RKO (cell line): Measurements from ENCODE around the gene GRAP2.

Experiments
- DNase-seq: peaks from one replicate; pipeline ENCODE4 v3.0.0-alpha.2; 2016; ENCODE audit warnings: low spot score

GRAP2 gene

GRCh38 chr22:39994041-39994565 lies 93.2 kb downstream of the GRAP2 start:
- no peak for DNase-seq

GRCh38 chr22:39994566-39995392 lies 93.9 kb downstream of the GRAP2 start, which contains the start of gene FAM83F:
Gene FAM83F (plus strand): TSS chr22:39994954. CDS start chr22:39995043, 89 bp downstream.
- DNase-seq = peak; percentile 53

GRCh38 chr22:39995393-39996252 lies 94.7 kb downstream of the GRAP2 start:
- DNase-seq = peak; percentile 57

- peak; percentile 23 for DNase-seq
These were observed 95.8 kb downstream of the GRAP2 start for GRCh38 chr22:39996732-39997131.

- DNase-seq = no peak
These were observed 96.5 kb downstream of the GRAP2 start for GRCh38 chr22:39997421-39997820.

- no peak for DNase-seq
These were observed 97.2 kb downstream of the GRAP2 start for GRCh38 chr22:39997939-39998726.

GRCh38 chr22:39999144-39999757 lies 98.4 kb downstream of the GRAP2 start:
- DNase-seq = no peak

GRCh38 chr22:40000171-40000570 lies 99.3 kb downstream of the GRAP2 start:
- DNase-seq = no peak

- DNase-seq = no peak
These were observed 100.2 kb downstream of the GRAP2 start for GRCh38 chr22:40001106-40001505.

- no peak for DNase-seq
These were observed 101.1 kb downstream of the GRAP2 start for GRCh38 chr22:40001800-40002577.

GRCh38 chr22:40002935-40003715 lies 102.2 kb downstream of the GRAP2 start:
- no peak for DNase-seq

- no peak for DNase-seq
These were observed 104.0 kb downstream of the GRAP2 start for GRCh38 chr22:40004836-40005235.

- DNase-seq = no peak
These were observed 105.8 kb downstream of the GRAP2 start for GRCh38 chr22:40006641-40007040.

- DNase-seq = no peak
These were observed 107.2 kb downstream of the GRAP2 start for GRCh38 chr22:40007853-40008710.

GRCh38 chr22:40008726-40009291 lies 107.9 kb downstream of the GRAP2 start:
- DNase-seq = no peak

GRCh38 chr22:40009292-40009774 lies 108.4 kb downstream of the GRAP2 start:
- DNase-seq = no peak

- no peak for DNase-seq
These were observed 109.2 kb downstream of the GRAP2 start for GRCh38 chr22:40009951-40010671.

GRCh38 chr22:40010746-40011145 lies 109.9 kb downstream of the GRAP2 start:
- no peak for DNase-seq
